ENCODE results near the gene SLC46A2. TPM values are rescaled to one million over a fixed set of nuclear protein-coding genes. Genes with fewer than 3 reads are reported as not detected.

The SLC46A2 gene
- total and polyA plus RNA-seq, 2 of the 13 experiments (the other 11 are each of a cell fraction or from before 2014, with no cell fraction given): not detected

- TF ChIP-seq NCOA5 (CRISPR knock-in tag; IDR thresholded peaks at IDR 0.05): no peak
- no peak for TF ChIP-seq NPAS2 (CRISPR knock-in tag; IDR thresholded peaks at IDR 0.05; ENCODE audit: borderline replicate concordance)
- no peak for TF ChIP-seq ZNF280D (CRISPR knock-in tag; IDR thresholded peaks at IDR 0.05)
- no peak for TF ChIP-seq TBX3 (IDR thresholded peaks at IDR 0.05; ENCODE audit: borderline replicate concordance)
- no peak for TF ChIP-seq IKZF1 (IDR thresholded peaks at IDR 0.05)
- no peak for TF ChIP-seq ZNF264 (CRISPR knock-in tag; IDR thresholded peaks at IDR 0.05)
- TF ChIP-seq SUZ12 (IDR thresholded peaks at IDR 0.05; ENCODE audit: low read depth, low read length): no peak
- no peak for TF ChIP-seq ZFAT (CRISPR knock-in tag; conservative IDR thresholded peaks at IDR 0.05)
- TF ChIP-seq PCBP1 (IDR thresholded peaks at IDR 0.05; ENCODE audit: borderline replicate concordance, low read depth, low read length): no peak
- TF ChIP-seq NFAT5 (CRISPR knock-in tag; IDR thresholded peaks at IDR 0.05): no peak
- TF ChIP-seq ZNF543 (CRISPR knock-in tag; IDR thresholded peaks at IDR 0.05): no peak
- TF ChIP-seq MXD1 (CRISPR knock-in tag; IDR thresholded peaks at IDR 0.05): no peak
- no peak for TF ChIP-seq MED8 (CRISPR knock-in tag; IDR thresholded peaks at IDR 0.05; ENCODE audit: insufficient replicate concordance)
- TF ChIP-seq FOXM1 (CRISPR knock-in tag; IDR thresholded peaks at IDR 0.05): no peak
- peak; percentile 59 for TF ChIP-seq SOX13 (IDR thresholded peaks at IDR 0.05)
- peak in 1 of 2 experiments; percentile 91; a peak in 2 of 4 replicates for TF ChIP-seq SOX13 (CRISPR knock-in tag; conservative IDR thresholded peaks at IDR 0.05 in 1 of 2, IDR thresholded peaks at IDR 0.05 in 1 of 2)
- no peak for TF ChIP-seq ZNF770 (CRISPR knock-in tag; IDR thresholded peaks at IDR 0.05)
- no peak for TF ChIP-seq ZBTB14 (CRISPR knock-in tag; IDR thresholded peaks at IDR 0.05)
- TF ChIP-seq YY1 (IDR thresholded peaks at IDR 0.05; ENCODE audit: insufficient read depth, insufficient replicate concordance, low read depth, low read length): no peak
Observed at GRCh38 chr9:112869917-112870316, 20.8 kb downstream of the SLC46A2 start (continued).
